Activated T-cell treated with anti-CD3 and anti-CD28 coated beads, Interleukin-2, amount 50 U/mL, for 4 hours (primary cell): ENCODE results near the gene ZNF28. TPM values are rescaled to one million over a fixed set of nuclear protein-coding genes. Genes with fewer than 3 reads are reported as not detected.
"Not testable (repeated sequence)": the region's sequence is repeated elsewhere in the genome, so short reads cannot be mapped to it uniquely, and the experiment has no call there.

ENCODE experiments used
- ATAC-seq, 2 donors: fragments of 200-7000 bp; cut with Tn5 transposase; one replicate each; pipeline ENCODE4 v1.10.0; 2021
- DNase-seq: peaks from one replicate; pipeline ENCODE4 v3.0.0-alpha.2; 2020
- H3K27me3 Mint-ChIP-seq: one replicate; pipeline ENCODE4 v1.8.0; 2021; ENCODE audit warnings: low read depth, mixed read lengths
- H3K36me3 Mint-ChIP-seq: one replicate; pipeline ENCODE4 v1.8.0; 2022; ENCODE audit warnings: mixed read lengths; ENCODE audit not compliant: insufficient read depth
- H3K4me1 Mint-ChIP-seq: one replicate; pipeline ENCODE4 v1.8.0; 2021; ENCODE audit warnings: low read depth, mixed read lengths
- H3K4me3 Mint-ChIP-seq: one replicate; pipeline ENCODE4 v1.8.0; 2021; ENCODE audit warnings: mild to moderate bottlenecking, moderate library complexity, mixed read lengths
- H3K9me3 Mint-ChIP-seq: one replicate; pipeline ENCODE4 v1.8.0; 2021; ENCODE audit warnings: mixed read lengths
- total RNA-seq, 3 donors: library from RNA; stranded (reverse); gene quantifications; one replicate each; pipeline ENCODE4 v1.2.1, GENCODE V29; 2021

Gene ZNF28
- total RNA-seq, 3 donors from 2014 or later, result 8.4 to 13.5 (median 9.2) TPM

- peaks cover 59% of the 10 kb centered on the region for H3K36me3 Mint-ChIP-seq
- not testable (repeated sequence) for H3K27me3 Mint-ChIP-seq, H3K4me1 Mint-ChIP-seq, ATAC-seq, H3K4me3 Mint-ChIP-seq, DNase-seq
- H3K9me3 Mint-ChIP-seq, result peaks cover 57% of the 10 kb centered on the region
These were observed 21.3 kb downstream of the ZNF28 start for GRCh38 chr19:52799950-52800640.

GRCh38 chr19:52789440-52789839, 32.0 kb downstream of the ZNF28 start:
- peaks cover 5% of the 10 kb centered on the region for H3K36me3 Mint-ChIP-seq
- H3K4me3 Mint-ChIP-seq, result peak overlapping the region; percentile 40
- H3K27me3 Mint-ChIP-seq, result no peaks in the 10 kb centered on the region
- H3K9me3 Mint-ChIP-seq, result peaks cover 12% of the 10 kb centered on the region
- DNase-seq (no peak), ATAC-seq (no peak)
- H3K4me1 Mint-ChIP-seq, result peaks cover 30% of the 10 kb centered on the region

GRCh38 chr19:52786464-52787354, 34.7 kb downstream of the ZNF28 start, which contains the start of gene ZNF600:
TSS of gene ZNF600 (minus strand) at chr19:52786791. CDS start at chr19:52778888, 7,903 bp downstream.
- DNase-seq (peak; percentile 49), ATAC-seq (peak; percentile 98 to 99)
- Mint-ChIP-seq H3K36me3 (peaks cover 14% of the 10 kb centered on the region), H3K4me1 (peaks cover 34% of the 10 kb centered on the region), H3K4me3 (peak within 1 kb of the TSS; percentile 91)
- H3K27me3 Mint-ChIP-seq, H3K9me3 Mint-ChIP-seq: not testable (repeated sequence)

- ATAC-seq (peak; percentile 31 to 39), DNase-seq (no peak)
- Mint-ChIP-seq H3K36me3 (peaks cover 17% of the 10 kb centered on the region), H3K9me3 (peaks cover 6% of the 10 kb centered on the region), H3K4me1 (peaks cover 34% of the 10 kb centered on the region), H3K4me3 (peak overlapping the region; percentile 91), H3K27me3 (no peaks in the 10 kb centered on the region)
These were observed 35.4 kb downstream of the ZNF28 start for GRCh38 chr19:52786078-52786463.

- DNase-seq (no peak), ATAC-seq (no peak)
- Mint-ChIP-seq H3K4me3 (peak overlapping the region; percentile 91), H3K36me3 (peaks cover 22% of the 10 kb centered on the region), H3K4me1 (peaks cover 36% of the 10 kb centered on the region), H3K9me3 (peaks cover 3% of the 10 kb centered on the region), H3K27me3 (no peaks in the 10 kb centered on the region)
These were observed 35.9 kb downstream of the ZNF28 start for GRCh38 chr19:52785506-52785905.

- H3K27me3 Mint-ChIP-seq, ATAC-seq, H3K4me3 Mint-ChIP-seq, DNase-seq: not testable (repeated sequence)
- H3K36me3 Mint-ChIP-seq, result peaks cover 44% of the 10 kb centered on the region
- peaks cover 56% of the 10 kb centered on the region for H3K4me1 Mint-ChIP-seq
- peaks cover 12% of the 10 kb centered on the region for H3K9me3 Mint-ChIP-seq
These were observed 38.6 kb downstream of the ZNF28 start for GRCh38 chr19:52782864-52783263.

- Mint-ChIP-seq H3K4me1 (peaks cover 27% of the 10 kb centered on the region), H3K9me3 (peaks cover 24% of the 10 kb centered on the region), H3K4me3 (no peak overlapping the region), H3K27me3 (no peaks in the 10 kb centered on the region), H3K36me3 (peaks cover 56% of the 10 kb centered on the region)
- ATAC-seq (peak; percentile 34 to 73), DNase-seq (peak; percentile 30)
These were observed 42.6 kb downstream of the ZNF28 start for GRCh38 chr19:52778811-52779210.

- not testable (repeated sequence) for H3K4me1 Mint-ChIP-seq, H3K4me3 Mint-ChIP-seq, H3K27me3 Mint-ChIP-seq, ATAC-seq, DNase-seq, H3K36me3 Mint-ChIP-seq
- peaks cover 14% of the 10 kb centered on the region for H3K9me3 Mint-ChIP-seq
These were observed 65.0 kb downstream of the ZNF28 start for GRCh38 chr19:52756447-52756846.

- Mint-ChIP-seq H3K4me1 (no peaks in the 10 kb centered on the region), H3K36me3 (no peaks in the 10 kb centered on the region), H3K4me3 (no peak overlapping the region), H3K9me3 (no peaks in the 10 kb centered on the region), H3K27me3 (no peaks in the 10 kb centered on the region)
- ATAC-seq (no peak), DNase-seq (no peak)
These were observed 71.7 kb downstream of the ZNF28 start for GRCh38 chr19:52749780-52750179.

- no peaks in the 10 kb centered on the region for H3K4me1 Mint-ChIP-seq
- no peaks in the 10 kb centered on the region for H3K9me3 Mint-ChIP-seq
- ATAC-seq (no peak), DNase-seq (no peak)
- H3K36me3 Mint-ChIP-seq, result no peaks in the 10 kb centered on the region
- no peak overlapping the region for H3K4me3 Mint-ChIP-seq
- no peaks in the 10 kb centered on the region for H3K27me3 Mint-ChIP-seq
These were observed 73.0 kb downstream of the ZNF28 start for GRCh38 chr19:52748336-52748950.

Other genes starting within 250 kb of the ZNF28 start
- gene ZNF83, start 183.3 kb downstream of the ZNF28 start, total RNA-seq, result 1 to 10 TPM; 7.9 to 9.0 (median 8.8) TPM
- 10 to 100 TPM; 10.4 to 15.3 (median 13.4) TPM for gene ZNF611, start 86.6 kb downstream of the ZNF28 start, total RNA-seq
- 10 to 100 TPM in 1 of 3 donors, 1 to 10 TPM in 2; 2.4 to 11.1 (median 5.5) TPM for gene ZNF600, start 34.8 kb downstream of the ZNF28 start, total RNA-seq
- gene ZNF468, start 36.0 kb upstream of the ZNF28 start, total RNA-seq, result 10 to 100 TPM in 2 of 3 donors, 1 to 10 TPM in 1; 8.3 to 10.5 (median 10.5) TPM
- gene ZNF320, start 76.0 kb upstream of the ZNF28 start, total RNA-seq, result 10 to 100 TPM in 1 of 3 donors, 1 to 10 TPM in 2; 3.0 to 10.9 (median 3.4) TPM
- 1 to 10 TPM in 1 of 3 donors, under 1 TPM in 2; 0.74 to 1.3 (median 0.98) TPM for gene ZNF888, start 101.8 kb upstream of the ZNF28 start, total RNA-seq
- 1 to 10 TPM; 4.0 to 4.7 (median 4.6) TPM for gene ZNF816, start 141.2 kb upstream of the ZNF28 start, total RNA-seq
- not detected for gene ERVV-1, start 192.3 kb upstream of the ZNF28 start, total RNA-seq
- gene ERVV-2, start 223.1 kb upstream of the ZNF28 start, total RNA-seq, result not detected